ENCODE results near the gene MMS22L. TPM values are rescaled to one million over a fixed set of nuclear protein-coding genes. Genes with fewer than 3 reads are reported as not detected.

Gene MMS22L
- 10 to 100 TPM; 41.7 to 45.1 TPM for total RNA-seq

- POLR2A ChIA-PET, result interaction anchor here (0.6 kb wide), 1 partner anchor 67 kb away, joined by 4 read pairs; no protein-coding TSS in a partner anchor
- DNase-seq (peak; percentile 95), ATAC-seq (peak; percentile 97)
- Mint-ChIP-seq H3K9me3 (ENCODE audit: insufficient read depth) (no peaks in the 10 kb centered on the region), H3K4me3 (peak within 1 kb of the TSS; percentile 97), H3K27ac (peak within 1 kb of the TSS; percentile 91), H3K4me1 (ENCODE audit: low read depth) (peaks cover 41% of the 10 kb centered on the region), H3K27me3 (ENCODE audit: low read depth) (peaks cover 2% of the 10 kb centered on the region), H3K36me3 (ENCODE audit: low read depth) (peaks cover 38% of the 10 kb centered on the region)
- CTCF ChIA-PET, result interaction anchor here (1.0 kb wide), 1 partner anchor 8 kb away, joined by 3 read pairs; no protein-coding TSS in a partner anchor
Observed at GRCh38 chr6:97282726-97283617, at the start of gene MMS22L. MMS22L (minus strand) TSS chr6:97283216; CDS start chr6:97282477, 739 bp downstream.

- ATAC-seq (no peak), DNase-seq (no peak)
- Mint-ChIP-seq H3K27me3 (ENCODE audit: low read depth) (peaks cover 4% of the 10 kb centered on the region), H3K27ac (no peak overlapping the region), H3K4me3 (no peak overlapping the region), H3K4me1 (ENCODE audit: low read depth) (no peaks in the 10 kb centered on the region), H3K36me3 (ENCODE audit: low read depth) (no peaks in the 10 kb centered on the region), H3K9me3 (ENCODE audit: insufficient read depth) (no peaks in the 10 kb centered on the region)
- ChIA-PET CTCF (no interaction called here), POLR2A (no interaction called here)
Observed at GRCh38 chr6:97322811-97323210, 39.8 kb upstream of the MMS22L start.

GRCh38 chr6:97322226-97322625 is 39.2 kb upstream of the MMS22L start:
- Mint-ChIP-seq H3K4me3 (no peak overlapping the region), H3K27ac (no peak overlapping the region), H3K9me3 (ENCODE audit: insufficient read depth) (no peaks in the 10 kb centered on the region), H3K4me1 (ENCODE audit: low read depth) (no peaks in the 10 kb centered on the region), H3K36me3 (ENCODE audit: low read depth) (no peaks in the 10 kb centered on the region), H3K27me3 (ENCODE audit: low read depth) (peaks cover 4% of the 10 kb centered on the region)
- ChIA-PET CTCF (no interaction called here), POLR2A (no interaction called here)
- no peak for DNase-seq
- ATAC-seq, result no peak

GRCh38 chr6:97316978-97317377 is 34.0 kb upstream of the MMS22L start:
- Mint-ChIP-seq H3K27ac (no peak overlapping the region), H3K27me3 (ENCODE audit: low read depth) (peaks cover 2% of the 10 kb centered on the region), H3K36me3 (ENCODE audit: low read depth) (no peaks in the 10 kb centered on the region), H3K9me3 (ENCODE audit: insufficient read depth) (no peaks in the 10 kb centered on the region), H3K4me1 (ENCODE audit: low read depth) (no peaks in the 10 kb centered on the region), H3K4me3 (no peak overlapping the region)
- DNase-seq, result no peak
- no peak for ATAC-seq
- ChIA-PET POLR2A (no interaction called here), CTCF (no interaction called here)

- Mint-ChIP-seq H3K4me1 (ENCODE audit: low read depth) (no peaks in the 10 kb centered on the region), H3K36me3 (ENCODE audit: low read depth) (no peaks in the 10 kb centered on the region)
- CTCF ChIA-PET, result no interaction called here
Observed at GRCh38 chr6:97312241-97312640, 29.2 kb upstream of the MMS22L start.

DNA sequence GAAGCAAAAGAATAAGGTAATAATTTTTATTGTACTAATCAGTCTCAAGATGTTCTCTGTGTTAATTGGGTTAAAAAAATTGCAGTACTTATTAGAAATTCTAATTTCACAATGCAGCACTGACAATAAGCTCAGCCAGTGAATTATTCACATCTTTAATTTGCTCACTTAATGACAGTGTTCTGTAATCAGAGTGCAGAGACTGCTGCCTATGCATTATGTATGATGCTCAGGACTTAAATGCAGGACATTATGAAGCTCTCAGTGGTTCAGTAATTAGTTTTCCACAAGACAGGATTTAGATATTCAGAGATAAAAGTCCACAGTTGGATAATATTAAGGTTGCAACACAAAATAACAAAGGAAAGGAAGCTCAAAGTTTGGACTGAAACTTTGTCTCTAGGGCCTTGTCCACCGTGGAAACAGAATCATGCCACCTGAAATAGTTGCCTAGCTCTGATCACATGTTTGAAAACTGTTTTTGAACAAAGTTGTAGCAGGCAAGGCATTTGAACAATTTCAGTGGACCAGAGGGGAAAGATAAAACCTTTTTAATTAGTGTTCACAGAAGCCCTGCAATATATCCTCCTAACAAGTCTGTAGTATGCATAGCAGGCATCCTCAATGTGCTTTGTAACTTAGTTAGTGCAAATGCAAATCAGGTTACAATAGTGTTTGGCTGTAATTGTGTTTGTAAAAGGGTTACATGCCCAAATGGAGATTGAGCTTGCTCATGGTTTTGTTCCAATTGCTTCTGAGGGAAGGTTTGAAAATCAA is 23.7 kb upstream of the MMS22L start:
- ATAC-seq (no peak), DNase-seq (no peak)
- Mint-ChIP-seq H3K9me3 (ENCODE audit: insufficient read depth) (no peaks in the 10 kb centered on the region), H3K4me3 (no peak overlapping the region), H3K27me3 (ENCODE audit: low read depth) (peaks cover 13% of the 10 kb centered on the region), H3K36me3 (ENCODE audit: low read depth) (no peaks in the 10 kb centered on the region), H3K27ac (no peak overlapping the region), H3K4me1 (ENCODE audit: low read depth) (no peaks in the 10 kb centered on the region)
- POLR2A ChIA-PET, result interaction anchor here (0.6 kb wide), 1 partner anchor 1474 kb away, joined by 5 read pairs; no protein-coding TSS in a partner anchor
- CTCF ChIA-PET, result no interaction called here

More at GRCh38 chr6:97312241-97312640, 29.2 kb upstream of the MMS22L start:
- ATAC-seq, result no peak
- no peak overlapping the region for H3K4me3 Mint-ChIP-seq
- no peaks in the 10 kb centered on the region for H3K9me3 Mint-ChIP-seq (ENCODE audit: insufficient read depth)
- DNase-seq, result no peak
- H3K27ac Mint-ChIP-seq, result no peak overlapping the region
- H3K27me3 Mint-ChIP-seq (ENCODE audit: low read depth), result peaks cover 2% of the 10 kb centered on the region
- POLR2A ChIA-PET, result no interaction called here

DNA sequence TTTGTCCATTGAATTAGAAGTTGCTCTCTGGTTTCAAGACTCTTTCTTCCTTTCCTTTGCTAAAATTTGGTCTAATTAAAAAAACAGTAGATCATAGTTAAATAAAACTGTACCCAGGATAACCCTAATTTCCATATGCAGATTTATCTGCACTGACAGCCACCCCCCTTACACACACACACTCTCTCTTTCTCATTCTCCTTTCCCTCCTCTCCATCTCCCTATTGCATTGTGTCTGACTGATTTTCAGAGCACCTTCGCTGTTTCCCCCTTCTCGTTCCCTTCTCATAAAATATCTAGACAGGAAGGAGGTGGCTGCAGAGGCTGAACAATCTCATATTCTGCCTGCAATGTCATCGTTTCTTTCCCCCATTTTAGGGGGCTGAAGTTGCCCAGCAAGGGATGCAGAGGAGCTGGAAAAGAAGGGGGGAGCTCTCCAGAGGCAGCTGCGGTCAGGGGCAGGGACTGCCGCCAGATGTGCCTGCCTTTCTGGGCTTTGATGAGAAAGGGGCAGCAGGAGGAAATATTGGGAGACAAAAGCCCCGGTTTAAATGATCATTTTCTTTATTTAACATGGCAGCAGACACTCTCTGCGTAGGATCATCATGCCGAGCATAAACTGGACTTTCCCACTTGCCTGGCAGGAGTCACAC is 22.5 kb upstream of the MMS22L start:
- peaks cover 18% of the 10 kb centered on the region for H3K27me3 Mint-ChIP-seq (ENCODE audit: low read depth)
- H3K27ac Mint-ChIP-seq, result no peak overlapping the region
- no peaks in the 10 kb centered on the region for H3K4me1 Mint-ChIP-seq (ENCODE audit: low read depth)
- H3K4me3 Mint-ChIP-seq, result no peak overlapping the region
- H3K9me3 Mint-ChIP-seq (ENCODE audit: insufficient read depth), result no peaks in the 10 kb centered on the region
- ATAC-seq (no peak), DNase-seq (no peak)
- ChIA-PET CTCF (no interaction called here), POLR2A (interaction anchor here (0.6 kb wide), 1 partner anchor 1475 kb away, joined by 5 read pairs; no protein-coding TSS in a partner anchor)
- H3K36me3 Mint-ChIP-seq (ENCODE audit: low read depth), result no peaks in the 10 kb centered on the region

DNA sequence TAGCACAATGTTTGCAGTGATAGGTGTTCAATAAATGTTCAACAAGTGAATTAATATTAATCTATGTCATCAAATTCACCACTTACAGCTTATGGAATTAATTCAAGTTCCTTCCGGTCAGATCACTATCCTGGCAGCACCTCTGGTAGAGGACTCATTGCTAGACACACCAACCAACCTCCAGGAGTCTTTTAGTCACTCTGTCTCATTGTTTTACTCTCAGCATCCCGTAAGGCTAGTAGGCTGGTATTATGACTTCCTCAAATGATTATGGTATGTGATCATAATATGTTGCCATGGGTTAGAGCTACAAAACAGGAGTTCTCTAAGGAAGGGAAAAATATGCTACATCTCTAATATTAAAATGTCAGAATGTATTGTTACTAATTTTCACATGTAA is 21.7 kb upstream of the MMS22L start:
- Mint-ChIP-seq H3K36me3 (ENCODE audit: low read depth) (no peaks in the 10 kb centered on the region), H3K4me1 (ENCODE audit: low read depth) (no peaks in the 10 kb centered on the region), H3K4me3 (no peak overlapping the region), H3K9me3 (ENCODE audit: insufficient read depth) (no peaks in the 10 kb centered on the region), H3K27ac (no peak overlapping the region), H3K27me3 (ENCODE audit: low read depth) (peaks cover 18% of the 10 kb centered on the region)
- DNase-seq, result no peak
- CTCF ChIA-PET, result no interaction called here
- POLR2A ChIA-PET, result no interaction called here
- ATAC-seq, result no peak

GRCh38 chr6:97294451-97294850 is 11.4 kb upstream of the MMS22L start:
- DNase-seq, result no peak
- Mint-ChIP-seq H3K36me3 (ENCODE audit: low read depth) (no peaks in the 10 kb centered on the region), H3K9me3 (ENCODE audit: insufficient read depth) (no peaks in the 10 kb centered on the region), H3K27me3 (ENCODE audit: low read depth) (peaks cover 21% of the 10 kb centered on the region), H3K27ac (no peak overlapping the region), H3K4me3 (no peak overlapping the region), H3K4me1 (ENCODE audit: low read depth) (no peaks in the 10 kb centered on the region)
- ChIA-PET CTCF (no interaction called here), POLR2A (no interaction called here)
- no peak for ATAC-seq

DNA sequence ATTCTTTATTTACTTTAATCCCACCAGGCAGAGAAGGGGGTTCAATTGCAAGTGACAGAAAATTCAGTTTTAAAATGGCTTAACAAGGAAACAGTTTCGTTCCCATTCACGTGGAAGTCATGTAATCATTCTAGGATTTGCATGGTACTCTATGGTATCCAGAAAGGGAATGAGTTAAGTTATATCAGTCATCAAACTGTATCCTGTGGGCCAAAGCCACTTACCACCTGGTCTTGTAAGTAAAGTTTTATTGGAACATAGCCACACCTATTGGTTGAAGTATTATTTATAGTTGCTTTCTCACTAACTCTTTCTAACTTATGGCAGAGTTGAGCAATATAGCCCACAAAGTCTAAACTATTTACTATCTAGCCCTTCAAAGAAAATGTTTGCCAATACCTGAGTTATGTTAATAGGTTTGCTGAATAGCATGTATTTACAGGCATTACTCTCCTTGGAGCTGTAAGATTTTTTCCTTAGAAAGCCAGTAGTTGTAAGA is 10.2 kb upstream of the MMS22L start:
- no peak overlapping the region for H3K27ac Mint-ChIP-seq
- ChIA-PET POLR2A (no interaction called here), CTCF (no interaction called here)
- H3K27me3 Mint-ChIP-seq (ENCODE audit: low read depth), result peaks cover 20% of the 10 kb centered on the region
- no peak overlapping the region for H3K4me3 Mint-ChIP-seq
- ATAC-seq (no peak), DNase-seq (no peak)
- H3K36me3 Mint-ChIP-seq (ENCODE audit: low read depth), result no peaks in the 10 kb centered on the region
- H3K9me3 Mint-ChIP-seq (ENCODE audit: insufficient read depth), result peaks cover 3% of the 10 kb centered on the region
- no peaks in the 10 kb centered on the region for H3K4me1 Mint-ChIP-seq (ENCODE audit: low read depth)

- no peak overlapping the region for H3K4me3 Mint-ChIP-seq
- peaks cover 20% of the 10 kb centered on the region for H3K27me3 Mint-ChIP-seq (ENCODE audit: low read depth)
- peaks cover 3% of the 10 kb centered on the region for H3K9me3 Mint-ChIP-seq (ENCODE audit: insufficient read depth)
- CTCF ChIA-PET, result no interaction called here
- no peak overlapping the region for H3K27ac Mint-ChIP-seq
- no peaks in the 10 kb centered on the region for H3K4me1 Mint-ChIP-seq (ENCODE audit: low read depth)
- POLR2A ChIA-PET, result no interaction called here
- no peaks in the 10 kb centered on the region for H3K36me3 Mint-ChIP-seq (ENCODE audit: low read depth)
- DNase-seq (no peak), ATAC-seq (no peak)
Observed at GRCh38 chr6:97292671-97293070, 9.7 kb upstream of the MMS22L start.

DNA sequence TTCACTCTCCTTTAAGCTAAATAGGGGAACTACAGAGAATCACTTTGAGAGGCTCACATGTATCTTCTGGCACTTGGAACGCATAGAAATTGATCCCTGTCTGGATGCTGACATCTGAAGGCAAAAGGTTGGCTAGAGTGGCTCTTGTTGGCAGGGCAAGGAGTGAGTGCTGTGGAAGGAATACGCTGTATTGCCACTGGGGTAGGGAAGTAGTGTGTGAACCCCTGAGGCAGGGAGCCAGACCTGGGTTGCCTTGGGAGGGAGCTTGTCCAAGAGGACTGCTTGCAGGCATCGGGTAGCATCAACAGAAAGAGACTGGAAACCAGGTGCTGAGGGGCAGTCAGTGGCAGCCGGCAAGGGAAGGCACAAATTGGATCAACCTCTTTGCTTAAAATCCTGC is 8.9 kb upstream of the MMS22L start:
- no peak for DNase-seq
- POLR2A ChIA-PET, result no interaction called here
- Mint-ChIP-seq H3K36me3 (ENCODE audit: low read depth) (peaks cover 2% of the 10 kb centered on the region), H3K4me1 (ENCODE audit: low read depth) (no peaks in the 10 kb centered on the region), H3K4me3 (no peak overlapping the region), H3K27me3 (ENCODE audit: low read depth) (peaks cover 22% of the 10 kb centered on the region), H3K27ac (no peak overlapping the region), H3K9me3 (ENCODE audit: insufficient read depth) (peaks cover 3% of the 10 kb centered on the region)
- ATAC-seq, result no peak
- CTCF ChIA-PET, result no interaction called here
